ENCODE data around the gene ZNF346. TPM values are rescaled to one million over a fixed set of nuclear protein-coding genes. Genes with fewer than 3 reads are reported as not detected.
"Not testable (repeated sequence)": the region's sequence is repeated elsewhere in the genome, so short reads cannot be mapped to it uniquely, and the experiment has no call there.

ZNF346 gene
- total RNA-seq, 1 donor from 2014 or later: 26.3 TPM

GRCh38 chr5:176995122-176995490 lies 27.4 kb upstream of the ZNF346 start:
- peaks cover 3% of the 10 kb centered on the region for H3K4me1 Mint-ChIP-seq (ENCODE audit: unreplicated experiment)
- H3K27me3 Mint-ChIP-seq (ENCODE audit: unreplicated experiment): no peaks in the 10 kb centered on the region
- TF ChIP-seq CTCF (IDR thresholded peaks at IDR 0.05; ENCODE audit: unreplicated experiment): no peak
- no peak overlapping the region for H3K27ac Mint-ChIP-seq (ENCODE audit: unreplicated experiment)
- H3K9me3 Mint-ChIP-seq (ENCODE audit: unreplicated experiment): no peaks in the 10 kb centered on the region
- H3K36me3 Mint-ChIP-seq (ENCODE audit: low read depth, unreplicated experiment): peaks cover 7% of the 10 kb centered on the region
- DNase-seq (ENCODE audit: low spot score): no peak
- H3K4me3 Mint-ChIP-seq (ENCODE audit: unreplicated experiment): no peak overlapping the region

GRCh38 chr5:176995896-176996767 lies 26.4 kb upstream of the ZNF346 start:
- H3K27me3 Mint-ChIP-seq (ENCODE audit: unreplicated experiment): no peaks in the 10 kb centered on the region
- peaks cover 7% of the 10 kb centered on the region for H3K36me3 Mint-ChIP-seq (ENCODE audit: low read depth, unreplicated experiment)
- peaks cover 3% of the 10 kb centered on the region for H3K4me1 Mint-ChIP-seq (ENCODE audit: unreplicated experiment)
- no peaks in the 10 kb centered on the region for H3K9me3 Mint-ChIP-seq (ENCODE audit: unreplicated experiment)
- DNase-seq (ENCODE audit: low spot score): no peak
- H3K4me3 Mint-ChIP-seq (ENCODE audit: unreplicated experiment): no peak overlapping the region
- no peak overlapping the region for H3K27ac Mint-ChIP-seq (ENCODE audit: unreplicated experiment)
- no peak for TF ChIP-seq CTCF (IDR thresholded peaks at IDR 0.05; ENCODE audit: unreplicated experiment)

DNA sequence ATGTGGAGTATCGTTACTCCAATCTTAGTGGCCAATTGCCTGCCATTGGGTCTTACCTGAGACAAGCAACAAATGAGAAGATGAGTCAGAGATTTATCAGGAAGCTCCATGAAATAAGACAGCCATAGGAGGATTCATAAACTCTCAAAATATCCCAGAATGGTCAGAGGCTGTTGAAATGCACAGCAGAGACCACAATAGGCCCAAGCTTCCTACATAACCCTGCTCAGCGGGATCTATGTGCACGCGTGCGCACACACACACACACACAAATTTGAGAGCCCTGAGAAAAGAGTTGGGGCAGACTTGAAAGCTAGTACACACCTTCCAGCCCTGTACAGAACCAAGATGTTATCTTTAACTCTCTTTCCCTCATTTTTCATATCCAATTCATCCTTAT lies 25.7 kb upstream of the ZNF346 start:
- Mint-ChIP-seq H3K27me3 (ENCODE audit: unreplicated experiment) (no peaks in the 10 kb centered on the region), H3K9me3 (ENCODE audit: unreplicated experiment) (no peaks in the 10 kb centered on the region), H3K27ac (ENCODE audit: unreplicated experiment) (no peak overlapping the region), H3K4me1 (ENCODE audit: unreplicated experiment) (peaks cover 3% of the 10 kb centered on the region), H3K4me3 (ENCODE audit: unreplicated experiment) (no peak overlapping the region), H3K36me3 (ENCODE audit: low read depth, unreplicated experiment) (peaks cover 7% of the 10 kb centered on the region)
- DNase-seq (ENCODE audit: low spot score): no peak
- no peak for TF ChIP-seq CTCF (IDR thresholded peaks at IDR 0.05; ENCODE audit: unreplicated experiment)

DNA sequence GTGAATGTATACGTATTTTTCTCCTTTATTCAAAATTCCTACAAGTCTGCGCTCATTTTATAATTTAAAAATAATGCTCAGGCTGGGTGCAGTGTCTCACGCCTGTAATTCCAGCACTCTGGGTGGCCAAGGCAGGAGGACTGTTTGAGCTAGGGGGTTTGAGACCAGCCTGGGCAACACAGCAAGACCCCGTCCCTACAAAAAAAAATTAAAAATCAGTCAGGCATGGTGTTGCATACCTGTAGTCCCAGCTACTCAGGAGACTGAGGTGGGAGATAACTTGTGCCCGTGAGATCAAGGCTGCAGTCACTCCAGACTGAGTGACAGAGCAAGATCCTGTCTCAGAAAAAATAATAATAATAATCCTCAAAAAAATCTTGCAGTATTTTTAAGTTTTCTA lies 23.7 kb upstream of the ZNF346 start:
- Mint-ChIP-seq H3K9me3 (ENCODE audit: unreplicated experiment) (no peaks in the 10 kb centered on the region), H3K4me3 (ENCODE audit: unreplicated experiment) (no peak overlapping the region), H3K27ac (ENCODE audit: unreplicated experiment) (no peak overlapping the region), H3K27me3 (ENCODE audit: unreplicated experiment) (no peaks in the 10 kb centered on the region), H3K4me1 (ENCODE audit: unreplicated experiment) (peaks cover 7% of the 10 kb centered on the region), H3K36me3 (ENCODE audit: low read depth, unreplicated experiment) (peaks cover 7% of the 10 kb centered on the region)
- no peak for TF ChIP-seq CTCF (IDR thresholded peaks at IDR 0.05; ENCODE audit: unreplicated experiment)
- no peak for DNase-seq (ENCODE audit: low spot score)

DNA sequence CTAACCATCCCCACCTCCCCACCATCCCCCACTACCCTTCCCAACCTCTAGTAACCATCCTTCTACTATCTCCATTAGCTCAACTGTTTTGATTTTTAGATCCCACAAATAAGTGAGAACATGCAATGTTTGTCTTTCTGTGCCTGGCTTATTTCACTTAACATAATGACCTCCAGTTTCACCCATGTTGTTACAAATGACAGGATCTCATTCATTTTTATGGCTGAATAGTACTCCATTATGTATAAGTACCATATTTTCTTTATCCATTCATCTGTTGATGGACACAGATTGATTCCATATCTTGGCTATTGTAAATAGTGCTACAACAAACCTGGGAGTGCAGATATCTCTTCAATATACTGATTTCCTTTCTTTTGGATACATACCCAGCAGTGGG lies 23.0 kb upstream of the ZNF346 start:
- H3K36me3 Mint-ChIP-seq (ENCODE audit: low read depth, unreplicated experiment); DNase-seq (ENCODE audit: low spot score); H3K27me3 Mint-ChIP-seq (ENCODE audit: unreplicated experiment); H3K9me3 Mint-ChIP-seq (ENCODE audit: unreplicated experiment); H3K27ac Mint-ChIP-seq (ENCODE audit: unreplicated experiment); H3K4me3 Mint-ChIP-seq (ENCODE audit: unreplicated experiment): not testable (repeated sequence)
- peaks cover 13% of the 10 kb centered on the region for H3K4me1 Mint-ChIP-seq (ENCODE audit: unreplicated experiment)

All from endothelial cell (in vitro differentiated cells).